ENCODE measurements around the gene NUP50. TPM values are rescaled to one million over a fixed set of nuclear protein-coding genes. Genes with fewer than 3 reads are reported as not detected.

Gene NUP50
- total and polyA plus RNA-seq, 2 of the 13 experiments (the other 11 are each of a cell fraction or from before 2014, with no cell fraction given): 14.2 to 52.4 TPM

- 100% methylated on average over 1 of the region's 10 CpGs for WGBS (ENCODE audit: low lambda C conversion rate)
- FAIRE-seq (no peak), ATAC-seq (no peak), DNase-seq (ENCODE audit: low spot score) (no peak)
- intact Hi-C loops (cut with micrococcal nuclease; ENCODE audit: unreplicated experiment) (no loop called here), in situ Hi-C loops (cut with HindIII; ENCODE audit: extremely low pct_ligation_motif_present, low pct_unique_long_range_greater_than_20kb) (no loop called here)
- H3K4me1 ChIP-seq (ENCODE audit: insufficient read depth, low read length): peaks cover 51% of the 10 kb centered on the region
- H3K4me2 ChIP-seq (ENCODE audit: low read depth, low read length): no peak overlapping the region
- H2AFZ ChIP-seq (ENCODE audit: low read length): no peak overlapping the region
- ChIA-PET CTCF (ENCODE audit: low intra/inter-chr PET ratio, low total read pairs) (interaction anchor here (0.6 kb wide), 1 partner anchor 46 kb away, joined by 3 read pairs; no protein-coding TSS in a partner anchor), POLR2A (interaction anchor here (1.8 kb wide), 1 partner anchor 13 kb away, joined by 9 read pairs; no protein-coding TSS in a partner anchor)
- peaks cover 6% of the 10 kb centered on the region; the same call in 1 of the 2 replicates for H4K20me1 ChIP-seq (ENCODE audit: insufficient read depth, low read length)
- H3K27ac ChIP-seq (ENCODE audit: extremely low read length, insufficient read depth, low read length): no peak overlapping the region
- H3K79me2 ChIP-seq (ENCODE audit: insufficient read depth, low read length): peaks cover 18% of the 10 kb centered on the region
- TF ChIP-seq KDM2A (CRISPR knock-in tag; IDR thresholded peaks at IDR 0.05; ENCODE audit: borderline replicate concordance, low read depth) (no peak), MAF1 (CRISPR knock-in tag; IDR thresholded peaks at IDR 0.05; ENCODE audit: borderline replicate concordance) (no peak), ZFP62 (CRISPR knock-in tag; IDR thresholded peaks at IDR 0.05) (no peak), TAF15 (IDR thresholded peaks at IDR 0.05; ENCODE audit: low read depth, low read length, poor library complexity, severe bottlenecking) (no peak), POLR2AphosphoS5 (IDR thresholded peaks at IDR 0.05; ENCODE audit: low read depth, low read length) (no peak), HINFP (CRISPR knock-in tag; IDR thresholded peaks at IDR 0.05; ENCODE audit: low read depth) (no peak), ZNF761 (CRISPR knock-in tag; conservative IDR thresholded peaks at IDR 0.05) (no peak), U2AF2 (IDR thresholded peaks at IDR 0.05; ENCODE audit: low read depth, low read length) (no peak), ZFP36L2 (CRISPR knock-in tag; IDR thresholded peaks at IDR 0.05) (no peak), RBFOX2 (IDR thresholded peaks at IDR 0.05; ENCODE audit: low read depth, low read length) (no peak), ZBTB38 (CRISPR knock-in tag; IDR thresholded peaks at IDR 0.05) (no peak), FOXP1 (IDR thresholded peaks at IDR 0.05) (no peak), FOXP1 (CRISPR knock-in tag; IDR thresholded peaks at IDR 0.05) (no peak), KLF9 (CRISPR knock-in tag; IDR thresholded peaks at IDR 0.05; ENCODE audit: low read depth) (no peak), HMG20B (CRISPR knock-in tag; conservative IDR thresholded peaks at IDR 0.05) (no peak), ZNF790 (CRISPR knock-in tag; IDR thresholded peaks at IDR 0.05; ENCODE audit: borderline replicate concordance) (no peak), ETV5 (CRISPR knock-in tag; IDR thresholded peaks at IDR 0.05; ENCODE audit: borderline replicate concordance) (no peak), SMARCC2 (IDR thresholded peaks at IDR 0.05) (no peak), SNRNP70 (IDR thresholded peaks at IDR 0.05; ENCODE audit: low read depth, low read length) (no peak), ZNF850 (CRISPR knock-in tag; conservative IDR thresholded peaks at IDR 0.05) (no peak), CBFB (CRISPR knock-in tag; IDR thresholded peaks at IDR 0.05) (no peak)
- no peaks in the 10 kb centered on the region for H3K27me3 ChIP-seq (ENCODE audit: control insufficient read depth in 1 of 2, insufficient read depth in 2 of 2, low read length in 2 of 2)
- no peaks in the 10 kb centered on the region for H3K9me3 ChIP-seq (ENCODE audit: low read length)
- no peak overlapping the region for H3K4me3 ChIP-seq (replicated peaks in 1 of 3; ENCODE audit: insufficient read depth in 1 of 3, low read depth in 2 of 3, low read length in 3 of 3)
- BruUV-seq (replicated peaks): no TSS peak
- H3K36me3 ChIP-seq (replicated peaks in 1 of 2; ENCODE audit: control insufficient read depth in 1 of 2, insufficient read depth in 2 of 2, low read length in 2 of 2): peaks cover 0 to 4% of the 10 kb centered on the region in 2 experiments; a peak in 3 of 5 replicates
- H3K9ac ChIP-seq (ENCODE audit: insufficient read depth, low read depth, low read length): no peak overlapping the region
Measured at GRCh38 chr22:45233386-45233785, 69.7 kb downstream of the NUP50 start.
